ENCODE measurements around the gene CUBN. TPM values are rescaled to one million over a fixed set of nuclear protein-coding genes. Genes with fewer than 3 reads are reported as not detected.

The CUBN gene
- total and polyA plus RNA-seq, 7 donors, result 0.25 to 2.4 (median 1.1) TPM; not detected in 2

GRCh38 chr10:16967866-16968415 lies 161.7 kb downstream of the CUBN start:
- Histone ChIP-seq H3K27ac (peak overlapping the region; percentile 25 to 60 (median 44)), H3K4me1 (peaks cover 0 to 14% (median 6%) of the 10 kb centered on the region in 4 donors), H3K27me3 (no peaks in the 10 kb centered on the region), H3K36me3 (no peaks in the 10 kb centered on the region), H3K9me3 (no peaks in the 10 kb centered on the region), H3K4me3 (no peak overlapping the region)
- intact Hi-C loops (cut with DNase I), result no loop called here
- no peak for DNase-seq
- 71 to 73% methylated on average over 3 of the region's 3 CpGs for WGBS, 2 donors
- TF ChIP-seq POLR2A (IDR thresholded peaks at IDR 0.05), result no peak
- no peak for TF ChIP-seq CTCF (IDR thresholded peaks at IDR 0.05)
- TF ChIP-seq POLR2AphosphoS5 (IDR thresholded peaks at IDR 0.05), result no peak
- no peak for TF ChIP-seq EP300 (IDR thresholded peaks at IDR 0.05)

DNA sequence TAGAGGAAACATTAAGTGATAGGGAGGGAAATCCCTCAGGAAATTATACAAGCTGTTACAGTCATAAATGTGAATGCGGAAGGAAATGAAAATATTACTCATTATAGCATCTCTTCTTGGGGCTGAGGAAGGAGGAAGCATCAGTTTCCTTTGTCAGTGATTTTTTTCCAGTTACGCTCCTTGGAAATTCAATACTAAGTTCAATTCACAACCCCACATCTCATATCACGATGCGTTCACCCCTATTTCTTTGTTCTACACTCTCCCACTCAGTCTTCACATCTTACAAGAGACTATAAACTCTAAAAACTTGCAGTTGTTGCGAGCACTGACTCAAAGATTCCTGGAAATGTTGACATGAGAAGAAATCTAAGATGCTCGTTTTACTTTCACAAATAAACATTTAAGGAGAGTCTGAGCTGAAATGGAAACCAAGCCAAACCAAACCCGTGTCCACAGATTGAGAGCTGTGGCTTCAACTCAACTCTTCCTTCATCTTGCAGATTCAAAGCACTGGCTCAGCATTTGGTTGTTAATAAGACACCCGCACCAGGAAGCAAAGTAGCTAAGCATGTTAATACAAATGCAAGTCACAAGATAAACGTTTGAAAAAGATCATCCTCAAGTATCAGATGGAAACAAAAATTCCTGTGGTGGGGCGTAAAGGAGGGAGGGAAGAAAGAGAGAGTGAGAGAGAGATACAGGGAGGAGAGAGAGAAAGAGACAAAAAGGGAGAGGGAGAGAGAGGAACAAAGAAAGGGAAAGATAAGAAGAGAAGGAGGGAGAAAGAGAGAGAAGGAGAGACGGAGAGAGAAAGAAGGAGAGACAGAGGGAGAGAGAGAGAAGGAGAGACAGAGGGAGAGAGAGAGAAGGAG lies 162.4 kb downstream of the CUBN start:
- no peaks in the 10 kb centered on the region for H3K36me3 ChIP-seq
- TF ChIP-seq EP300 (IDR thresholded peaks at IDR 0.05), result no peak
- TF ChIP-seq POLR2AphosphoS5 (IDR thresholded peaks at IDR 0.05), result peak in 1 of 4 donors; percentile 28
- no peak for TF ChIP-seq POLR2A (IDR thresholded peaks at IDR 0.05)
- no peak for TF ChIP-seq CTCF (IDR thresholded peaks at IDR 0.05)
- no peak overlapping the region for H3K4me3 ChIP-seq
- peak overlapping the region; percentile 25 to 60 (median 44) for H3K27ac ChIP-seq
- DNase-seq, result no peak
- H3K9me3 ChIP-seq, result no peaks in the 10 kb centered on the region
- WGBS, 2 donors, result 58 to 64% methylated on average over 11 of the region's 11 CpGs
- H3K4me1 ChIP-seq, result peaks cover 0 to 14% (median 6%) of the 10 kb centered on the region in 4 donors
- intact Hi-C loops (cut with DNase I), result no loop called here
- H3K27me3 ChIP-seq, result no peaks in the 10 kb centered on the region

DNA sequence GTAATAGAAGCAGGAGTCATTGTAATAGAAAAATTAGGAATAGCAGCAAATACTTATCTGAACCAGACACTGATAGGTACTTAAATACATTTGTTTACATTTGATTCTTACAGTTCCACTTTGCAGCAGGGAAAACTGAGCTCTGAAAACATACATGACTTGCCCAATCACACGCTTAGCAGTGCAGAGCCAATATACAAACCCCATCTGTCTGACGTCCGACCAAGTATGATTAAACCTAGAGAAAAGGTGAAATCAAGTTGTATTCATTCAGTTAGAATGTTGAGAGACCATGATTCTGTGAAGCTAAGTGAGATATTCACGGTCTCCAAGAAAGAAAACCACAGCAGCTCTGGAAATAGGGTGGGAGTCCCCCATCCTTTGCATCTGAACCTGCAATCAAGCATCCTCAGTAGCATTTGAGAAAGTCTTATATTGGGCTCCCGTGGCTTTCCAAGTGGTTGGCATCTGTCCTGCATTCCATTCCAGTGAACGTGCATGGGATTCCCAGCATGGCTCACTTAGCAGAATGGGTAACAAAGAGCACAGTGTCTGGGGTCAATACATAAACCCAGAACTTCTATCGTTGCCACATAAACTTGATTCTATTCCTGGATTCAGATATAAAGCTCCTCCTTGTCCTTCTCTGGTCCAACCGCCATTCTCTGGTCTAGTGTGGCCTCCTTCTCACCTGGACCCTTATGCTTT lies 163.7 kb downstream of the CUBN start:
- TF ChIP-seq POLR2A (IDR thresholded peaks at IDR 0.05) (no peak), POLR2AphosphoS5 (IDR thresholded peaks at IDR 0.05) (peak in 3 of 4 donors; percentile 28 to 38 (median 32)), CTCF (IDR thresholded peaks at IDR 0.05) (no peak), EP300 (IDR thresholded peaks at IDR 0.05) (no peak)
- WGBS, 2 donors, result 72 to 75% methylated on average over 8 of the region's 8 CpGs
- peak; percentile 73 for DNase-seq

GRCh38 chr10:16965344-16965616 lies 164.3 kb downstream of the CUBN start:
- H3K4me1 ChIP-seq, result peaks cover 0 to 14% (median 6%) of the 10 kb centered on the region in 4 donors
- DNase-seq, result no peak
- no peak overlapping the region for H3K4me3 ChIP-seq
- no peaks in the 10 kb centered on the region for H3K27me3 ChIP-seq
- H3K36me3 ChIP-seq, result no peaks in the 10 kb centered on the region
- 77 to 85% methylated on average over 7 of the region's 7 CpGs for WGBS, 2 donors
- intact Hi-C loops (cut with DNase I), result no loop called here
- H3K9me3 ChIP-seq, result no peaks in the 10 kb centered on the region
- TF ChIP-seq CTCF (IDR thresholded peaks at IDR 0.05) (no peak), POLR2A (IDR thresholded peaks at IDR 0.05) (no peak), POLR2AphosphoS5 (IDR thresholded peaks at IDR 0.05) (no peak), EP300 (IDR thresholded peaks at IDR 0.05) (no peak)
- peak overlapping the region in 1 of 4 donors; percentile 34 for H3K27ac ChIP-seq

More for the DNA sequence above, 163.7 kb downstream of the CUBN start:
- intact Hi-C loops (cut with DNase I), result no loop called here
- Histone ChIP-seq H3K36me3 (no peaks in the 10 kb centered on the region), H3K27me3 (no peaks in the 10 kb centered on the region), H3K9me3 (no peaks in the 10 kb centered on the region), H3K27ac (peak overlapping the region in 3 of 4 donors; percentile 20 to 45 (median 43)), H3K4me3 (no peak overlapping the region), H3K4me1 (peaks cover 0 to 14% (median 6%) of the 10 kb centered on the region in 4 donors)
